T-helper 22 cell (primary cell): ENCODE measurements around the gene TPP1.

Experiments used
- DNase-seq: peaks from one replicate; pipeline ENCODE4 v3.0.0-alpha.2; 2020; ENCODE audit warnings: low read depth

Gene TPP1

GRCh38 chr11:6619004-6619745 lies at the start of gene TPP1:
TPP1 (minus strand) TSS chr11:6619422; CDS start chr11:6619400, 22 bp downstream.
- peak; percentile 85 for DNase-seq

- DNase-seq, result peak; percentile 18
These were observed 48.6 kb upstream of the TPP1 start for GRCh38 chr11:6667733-6668374.

GRCh38 chr11:6666302-6667183 lies 47.3 kb upstream of the TPP1 start:
- no peak for DNase-seq

- DNase-seq, result no peak
These were observed 45.3 kb upstream of the TPP1 start for GRCh38 chr11:6664551-6664950.

GRCh38 chr11:6663794-6664469 lies 44.7 kb upstream of the TPP1 start:
- no peak for DNase-seq

DNA sequence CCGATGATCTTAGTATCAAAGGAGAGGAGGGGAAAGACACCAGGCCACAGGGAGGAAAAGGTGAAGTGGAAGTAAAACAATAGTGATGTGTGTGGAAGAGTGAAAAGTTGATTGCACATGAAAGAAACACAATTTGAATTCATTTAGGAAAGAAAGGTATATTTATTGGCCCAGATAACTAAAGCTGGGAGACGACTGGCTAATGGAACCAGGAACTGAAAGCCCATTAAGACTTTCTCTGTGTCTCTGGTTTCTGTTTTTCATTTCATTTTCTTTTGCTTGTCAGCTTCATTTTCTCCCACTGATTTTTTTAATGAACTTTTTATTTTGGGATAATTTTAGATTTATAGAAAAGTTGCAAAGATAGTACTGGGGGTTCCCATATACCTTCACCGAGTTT lies 41.5 kb upstream of the TPP1 start:
- no peak for DNase-seq

DNA sequence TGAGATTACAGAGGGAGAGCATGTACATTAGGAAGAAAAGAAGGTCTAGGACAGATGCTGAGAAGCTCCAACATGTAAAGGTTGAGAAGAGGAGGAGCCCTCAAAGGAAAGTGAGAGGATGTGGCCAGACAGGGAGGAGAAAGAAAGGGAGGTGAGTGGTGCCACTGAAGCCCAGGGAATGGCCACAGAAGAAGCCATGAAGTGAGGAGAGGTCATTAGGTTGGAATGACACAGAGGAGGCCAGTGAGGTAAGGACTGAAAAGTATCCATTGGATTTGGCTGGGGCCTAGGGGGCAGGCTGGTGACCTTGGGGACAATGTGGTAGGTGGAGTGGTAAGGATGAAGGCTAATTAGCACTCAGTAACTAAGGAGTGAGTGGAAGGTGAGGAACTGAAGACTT lies 39.4 kb upstream of the TPP1 start:
- no peak for DNase-seq

- no peak for DNase-seq
These were observed 38.1 kb upstream of the TPP1 start for GRCh38 chr11:6657346-6657745.

GRCh38 chr11:6656936-6657335 lies 37.7 kb upstream of the TPP1 start:
- no peak for DNase-seq

DNA sequence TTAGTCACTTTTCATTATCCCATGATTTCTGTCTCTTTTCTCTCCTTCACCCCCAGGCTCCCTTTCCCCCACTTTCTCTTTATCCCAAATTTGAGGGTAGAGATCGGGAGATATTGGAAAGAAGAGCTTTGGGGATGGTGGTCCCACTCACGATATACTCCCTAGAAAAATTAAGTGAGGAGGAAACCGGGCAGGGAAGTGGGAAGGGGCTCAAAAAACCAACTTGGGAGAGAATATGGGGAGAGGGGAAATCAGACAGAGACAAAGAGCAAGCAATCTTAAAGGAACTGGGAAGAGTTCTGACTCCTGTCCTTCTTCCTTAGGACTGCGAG lies 37.3 kb upstream of the TPP1 start:
- DNase-seq, result no peak

DNA sequence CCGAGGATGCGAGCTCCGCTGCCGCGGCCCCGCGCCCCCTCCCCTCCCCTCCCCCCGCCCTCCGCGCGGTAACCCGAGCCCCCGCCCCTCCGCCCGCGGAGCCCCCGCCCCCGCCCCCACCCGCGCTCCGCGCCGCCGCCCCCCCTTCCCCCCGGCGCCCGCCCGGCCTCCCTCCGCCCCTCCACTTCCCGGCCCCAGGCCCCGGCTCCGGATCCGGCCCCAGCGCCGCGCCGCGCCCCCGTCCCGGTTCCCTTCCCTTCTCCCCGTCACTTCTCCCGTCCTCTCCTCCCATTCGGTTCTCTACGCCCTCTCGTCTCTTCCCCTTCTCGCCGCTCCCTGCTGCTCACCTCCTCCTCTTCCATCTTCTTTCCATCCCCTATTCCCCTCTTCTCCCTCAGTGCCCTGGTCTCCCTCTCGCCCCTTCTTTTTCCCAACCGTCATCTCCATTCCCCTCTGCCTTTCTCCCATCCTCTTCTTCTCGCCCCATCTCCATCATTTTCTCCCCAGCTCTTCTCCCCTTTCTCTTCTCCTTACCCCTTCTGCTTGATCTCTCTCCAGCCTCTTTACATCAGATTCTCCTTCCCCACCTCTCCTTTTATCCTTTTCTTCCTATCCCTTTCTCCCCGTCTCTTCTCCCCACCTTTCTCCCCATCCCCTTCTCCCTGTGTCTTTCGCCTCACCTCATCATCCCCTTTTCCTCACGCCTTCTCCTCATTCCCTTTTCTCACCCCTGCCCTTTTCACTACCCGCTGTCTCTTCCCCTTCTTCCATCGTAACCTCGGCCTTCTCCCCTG lies 36.8 kb upstream of the TPP1 start, which contains the start of gene DCHS1:
DCHS1 (minus strand) TSS at position 20 of the 794 bp plus-strand sequence. CDS start 14,196 bp downstream, outside the sequence.
- no peak for DNase-seq

DNA sequence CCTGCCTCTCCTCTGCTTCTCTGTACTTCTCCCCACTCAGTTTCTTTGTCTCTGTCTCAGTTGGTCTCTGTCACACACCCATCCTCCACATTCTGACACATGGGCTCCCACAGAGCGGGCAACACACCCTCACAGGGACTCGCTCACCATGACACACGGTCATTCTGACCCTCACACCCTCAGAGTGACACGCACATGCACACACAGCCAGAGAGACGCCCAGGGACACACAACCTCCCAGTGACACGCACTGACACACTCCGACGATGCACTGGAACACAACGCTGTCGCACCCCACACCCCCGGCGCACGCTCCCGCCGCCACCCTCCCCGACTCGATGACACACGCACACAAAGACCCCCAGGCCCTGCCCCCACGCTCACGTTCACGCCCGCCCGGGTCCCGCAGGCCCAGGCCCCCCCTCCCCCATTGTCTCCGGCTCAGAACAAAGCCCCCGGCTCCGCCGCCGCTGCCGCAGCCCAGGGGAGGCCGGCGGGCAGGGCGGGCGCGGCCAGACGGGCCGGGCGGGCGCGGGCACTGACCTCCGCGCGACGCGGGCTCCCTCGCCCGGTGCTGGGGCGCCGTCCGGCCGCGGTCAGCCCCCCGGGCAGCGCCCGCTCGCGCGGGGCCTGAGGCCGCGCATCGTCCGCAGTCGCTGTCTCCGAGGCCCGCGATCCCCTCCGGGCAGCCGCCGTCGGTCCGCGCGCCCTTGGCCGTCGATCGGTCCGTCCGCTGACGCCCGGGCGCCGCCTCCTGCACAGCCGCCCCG lies 36.0 kb upstream of the TPP1 start:
- DNase-seq, result no peak

- DNase-seq, result no peak
These were observed 35.2 kb upstream of the TPP1 start for GRCh38 chr11:6654281-6655019.

DNA sequence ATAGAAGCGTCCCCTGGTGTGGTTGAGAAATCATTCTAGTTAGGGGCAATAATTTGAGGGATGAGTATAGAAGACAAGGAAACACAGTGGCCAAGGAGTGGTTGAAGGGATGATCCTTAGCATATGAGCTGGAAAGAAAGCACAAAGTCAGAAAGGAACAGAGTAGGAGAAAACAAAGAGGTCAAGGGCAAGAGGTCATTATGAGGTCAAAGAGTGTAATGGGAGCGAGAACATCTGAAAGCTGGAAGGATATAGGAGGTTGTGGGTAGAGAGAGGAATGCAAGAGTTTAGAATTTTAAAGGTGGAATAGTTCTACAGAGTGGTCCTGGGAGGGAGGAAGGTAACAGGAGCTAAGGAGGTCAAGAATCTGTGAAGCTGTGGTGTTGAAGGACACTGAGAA lies 34.4 kb upstream of the TPP1 start:
- DNase-seq, result no peak

DNA sequence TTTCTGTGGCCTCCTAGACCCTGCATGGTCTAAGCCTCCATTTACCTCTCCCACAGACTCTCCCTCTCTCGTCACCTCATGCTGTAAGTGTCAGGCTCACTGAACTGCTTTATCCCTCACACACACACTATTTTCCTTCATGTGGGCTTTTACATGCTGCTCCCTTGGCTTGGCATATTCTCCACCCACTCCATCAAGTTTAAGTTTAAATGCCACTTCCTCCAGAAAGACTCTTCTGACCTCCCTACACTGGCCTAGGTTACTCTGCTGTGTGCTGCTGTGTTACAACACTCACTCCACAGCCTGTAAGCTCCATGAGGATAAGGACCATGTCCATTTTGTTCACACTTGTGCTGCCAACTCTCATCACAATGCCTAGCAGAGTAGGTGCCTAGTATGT lies 33.9 kb upstream of the TPP1 start:
- DNase-seq, result no peak

DNA sequence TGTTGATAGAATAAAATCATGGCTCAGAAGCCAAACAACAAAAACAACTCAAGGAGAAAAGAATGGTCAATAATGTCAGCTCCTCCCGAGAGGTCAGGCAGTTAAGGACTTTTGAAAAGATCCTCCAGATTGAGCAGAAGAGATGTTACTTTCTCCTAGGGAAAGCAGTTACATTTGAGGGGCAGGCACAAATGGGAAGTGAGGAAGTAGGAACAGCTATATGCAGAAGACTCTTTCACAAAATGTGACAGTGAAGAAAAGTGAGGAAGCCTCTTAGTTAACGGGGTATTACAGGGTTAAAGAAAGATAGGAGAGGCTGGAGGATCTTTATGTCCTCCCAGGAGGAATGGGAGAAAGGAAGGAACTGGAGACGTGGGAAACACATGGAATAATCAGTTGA lies 33.0 kb upstream of the TPP1 start:
- DNase-seq, result no peak

- no peak for DNase-seq
These were observed 31.8 kb upstream of the TPP1 start for GRCh38 chr11:6650980-6651379.

- no peak for DNase-seq
These were observed 30.9 kb upstream of the TPP1 start for GRCh38 chr11:6650104-6650503.

DNA sequence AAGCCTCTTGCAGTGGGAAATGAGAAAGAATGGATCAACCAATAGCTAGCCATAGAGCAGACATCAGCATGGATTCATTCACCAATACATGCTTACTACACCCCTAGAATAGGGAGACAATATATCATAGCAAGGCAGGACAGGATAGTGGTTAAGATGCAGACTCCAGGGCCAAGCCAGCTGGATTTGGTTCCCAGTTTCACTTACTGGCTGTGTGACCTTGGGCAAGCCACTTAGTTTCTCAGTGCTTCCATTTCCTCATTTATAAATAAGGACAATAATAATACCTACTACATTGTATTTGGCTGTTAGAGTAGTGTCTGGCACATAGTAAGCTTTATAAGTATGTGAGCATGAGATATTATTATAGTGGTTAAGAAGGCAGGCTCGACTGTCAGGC lies 29.3 kb upstream of the TPP1 start:
- no peak for DNase-seq

GRCh38 chr11:6647836-6648235 lies 28.6 kb upstream of the TPP1 start:
- no peak for DNase-seq
